Nucleus accumbens (tissue), 56 donors: ENCODE data around the gene MACROH2A2.
"Not testable (repeated sequence)": the region's sequence is repeated elsewhere in the genome, so short reads cannot be mapped to it uniquely, and the experiment has no call there.

Source experiments
- DNase-seq, 56 donors: peaks; one replicate each; lab custom pipeline; 2025; lab: John Stamatoyannopoulos, UW

The MACROH2A2 gene

GRCh38 chr10:70052462-70053217, at the start of gene MACROH2A2:
TSS of gene MACROH2A2 (plus strand) at chr10:70052846. CDS start at chr10:70075659, 22,813 bp downstream.
- DNase-seq, result peak in 48 of 56 donors; percentile 8 to 78 (median 47)

- no peak for DNase-seq
Observed at GRCh38 chr10:70007116-70007820, 45.4 kb upstream of the MACROH2A2 start.

GRCh38 chr10:70031215-70031614, 21.4 kb upstream of the MACROH2A2 start:
- DNase-seq, result no peak

- no peak for DNase-seq
Observed at GRCh38 chr10:70032667-70033289, 19.9 kb upstream of the MACROH2A2 start.

GRCh38 chr10:70034232-70034631, 18.4 kb upstream of the MACROH2A2 start:
- no peak for DNase-seq

- no peak for DNase-seq
Observed at GRCh38 chr10:70035531-70035930, 17.1 kb upstream of the MACROH2A2 start.

GRCh38 chr10:70038923-70039322, 13.7 kb upstream of the MACROH2A2 start:
- DNase-seq, result no peak

- no peak for DNase-seq
Observed at GRCh38 chr10:70041016-70041415, 11.6 kb upstream of the MACROH2A2 start.

- DNase-seq, result not testable (repeated sequence)
Observed at GRCh38 chr10:70041739-70042138, 10.9 kb upstream of the MACROH2A2 start.

GRCh38 chr10:70047066-70047465, 5.6 kb upstream of the MACROH2A2 start:
- not testable (repeated sequence) for DNase-seq

- no peak for DNase-seq
Observed at GRCh38 chr10:70048030-70048723, 4.5 kb upstream of the MACROH2A2 start.

- peak in 4 of 56 donors; percentile 1 to 40 (median 7) for DNase-seq
Observed at GRCh38 chr10:70051848-70052247, 798 bp upstream of the MACROH2A2 start.

- peak in 16 of 56 donors; percentile 6 to 52 (median 28) for DNase-seq
Observed at GRCh38 chr10:70053218-70053840, 683 bp downstream of the MACROH2A2 start.

- peak in 10 of 56 donors; percentile 3 to 34 (median 22) for DNase-seq
Observed at GRCh38 chr10:70053841-70054288, 1.2 kb downstream of the MACROH2A2 start.

- no peak for DNase-seq
Observed at GRCh38 chr10:70054902-70055301, 2.3 kb downstream of the MACROH2A2 start.

GRCh38 chr10:70055550-70055949, 2.9 kb downstream of the MACROH2A2 start:
- DNase-seq, result no peak

- DNase-seq, result no peak
Observed at GRCh38 chr10:70057306-70057705, 4.7 kb downstream of the MACROH2A2 start.

GRCh38 chr10:70060389-70060788, 7.7 kb downstream of the MACROH2A2 start:
- DNase-seq, result no peak

- no peak for DNase-seq
Observed at GRCh38 chr10:70063418-70064098, 10.9 kb downstream of the MACROH2A2 start.

GRCh38 chr10:70064486-70064885, 11.8 kb downstream of the MACROH2A2 start:
- no peak for DNase-seq
